Hindlimb muscle (tissue), 1 donor: ENCODE data around the gene HARS2. TPM values are rescaled to one million over a fixed set of nuclear protein-coding genes. Genes with fewer than 3 reads are reported as not detected.
"Not testable (repeated sequence)": the region's sequence is repeated elsewhere in the genome, so short reads cannot be mapped to it uniquely, and the experiment has no call there.

Source experiments
- DNase-seq: peaks from one replicate; pipeline ENCODE4 v3.0.0-alpha.2; 2013
- polyA plus RNA-seq: library from polyadenylated mRNA; unstranded; fragments of 120-200 nt; gene quantifications from one replicate; pipeline ENCODE4 v1.2.1, GENCODE V29; 2013; ENCODE audit not compliant: insufficient read length

HARS2 gene, protein sequence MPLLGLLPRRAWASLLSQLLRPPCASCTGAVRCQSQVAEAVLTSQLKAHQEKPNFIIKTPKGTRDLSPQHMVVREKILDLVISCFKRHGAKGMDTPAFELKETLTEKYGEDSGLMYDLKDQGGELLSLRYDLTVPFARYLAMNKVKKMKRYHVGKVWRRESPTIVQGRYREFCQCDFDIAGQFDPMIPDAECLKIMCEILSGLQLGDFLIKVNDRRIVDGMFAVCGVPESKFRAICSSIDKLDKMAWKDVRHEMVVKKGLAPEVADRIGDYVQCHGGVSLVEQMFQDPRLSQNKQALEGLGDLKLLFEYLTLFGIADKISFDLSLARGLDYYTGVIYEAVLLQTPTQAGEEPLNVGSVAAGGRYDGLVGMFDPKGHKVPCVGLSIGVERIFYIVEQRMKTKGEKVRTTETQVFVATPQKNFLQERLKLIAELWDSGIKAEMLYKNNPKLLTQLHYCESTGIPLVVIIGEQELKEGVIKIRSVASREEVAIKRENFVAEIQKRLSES
- 24.7 TPM for polyA plus RNA-seq

DNA sequence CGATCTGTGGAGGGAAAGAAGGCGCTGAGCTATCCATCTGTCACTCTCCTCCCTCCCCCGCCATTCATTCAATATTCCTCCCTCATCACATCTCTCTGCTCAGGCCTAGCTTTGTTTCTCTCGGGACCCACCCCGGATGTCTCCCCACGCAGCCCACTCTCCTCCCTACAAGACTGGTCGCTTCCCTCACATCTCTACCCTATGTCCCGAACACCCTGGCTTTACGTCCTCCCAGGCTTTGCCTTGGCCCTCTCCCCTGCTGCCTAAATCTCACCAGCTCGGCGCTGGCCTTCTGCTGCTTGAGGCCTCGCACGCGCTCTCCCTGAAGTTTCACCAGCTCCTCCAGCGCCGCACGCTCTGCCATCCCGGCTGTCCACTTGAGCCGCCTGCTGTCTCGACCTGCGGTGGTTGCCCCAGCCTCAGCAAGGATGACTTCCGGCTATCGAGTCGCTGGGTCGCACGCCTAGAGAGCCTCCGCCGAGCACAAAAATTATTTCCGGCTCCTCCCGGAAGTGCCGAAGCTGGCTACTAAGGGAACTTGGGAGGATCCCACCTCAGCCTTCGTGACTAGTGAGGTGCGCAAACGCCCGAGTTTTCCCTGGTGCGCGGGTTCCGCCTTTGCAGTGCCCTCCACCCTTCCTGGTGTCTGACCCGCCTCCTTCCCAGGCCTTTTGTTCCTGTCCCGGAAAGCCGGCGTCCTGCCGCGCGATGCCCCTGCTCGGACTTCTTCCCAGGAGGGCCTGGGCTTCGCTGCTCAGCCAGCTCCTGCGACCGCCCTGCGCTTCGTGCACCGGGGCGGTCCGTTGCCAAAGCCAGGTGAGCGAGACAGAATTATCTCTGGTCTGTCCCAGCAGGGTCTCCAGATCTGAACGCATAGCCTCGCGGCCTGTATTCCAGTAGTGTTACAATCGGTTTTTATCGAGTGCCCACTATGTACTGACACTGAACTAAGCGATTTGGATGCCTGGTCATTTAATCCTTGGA is at the start of gene HARS2, which contains the start of gene HARS1:
TSS of gene HARS2 (plus strand) at position 515 of the 984 bp plus-strand sequence. CDS start at position 709, 194 bp downstream.
TSS of gene HARS1 (minus strand) at position 430 of the 984 bp plus-strand sequence. CDS start at position 364, 66 bp downstream.
- DNase-seq, result peak; percentile 90

DNA sequence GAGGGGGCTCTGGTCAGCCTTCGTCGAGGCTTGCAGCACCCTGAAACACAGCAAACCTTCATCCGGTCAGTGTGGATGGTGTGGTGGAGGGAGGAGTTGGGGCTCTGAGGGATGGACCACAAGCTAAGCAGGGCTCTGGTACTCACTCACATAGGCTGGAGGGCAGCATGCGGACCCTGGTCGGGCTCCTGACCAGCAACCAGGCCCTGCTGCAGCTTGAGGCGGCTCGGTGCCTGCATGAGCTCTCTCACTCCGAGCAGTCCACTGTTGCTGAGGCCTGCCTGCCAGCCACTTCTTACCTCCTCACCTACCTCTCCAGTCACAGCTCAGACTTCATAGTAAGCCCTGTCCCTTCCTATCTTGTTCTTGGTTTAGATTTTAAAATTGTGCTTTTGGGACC is 49.5 kb upstream of the HARS2 start:
- DNase-seq, result no peak

DNA sequence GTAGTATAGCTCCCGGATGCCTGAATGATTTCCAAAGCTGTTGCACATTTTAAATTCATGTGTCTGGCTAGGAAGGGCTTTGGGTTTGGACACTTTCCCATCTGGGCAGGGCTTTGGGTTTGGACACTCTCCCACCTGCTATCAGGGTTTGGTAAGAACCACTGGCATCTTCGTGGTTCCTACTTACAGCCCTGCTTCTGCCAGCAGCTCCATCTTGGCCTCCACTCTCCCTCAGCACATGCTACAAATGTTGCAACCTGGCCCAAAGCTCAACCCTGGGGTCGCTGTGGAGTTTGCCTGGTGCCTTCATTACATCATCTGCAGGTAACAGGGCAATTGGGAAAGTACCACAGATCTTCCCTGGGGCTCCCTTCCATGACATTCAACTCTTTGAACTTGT is 48.5 kb upstream of the HARS2 start:
- no peak for DNase-seq

GRCh38 chr5:140647042-140647419 is 44.2 kb upstream of the HARS2 start:
- DNase-seq, result no peak

GRCh38 chr5:140658870-140659269 is 32.4 kb upstream of the HARS2 start:
- no peak for DNase-seq

DNA sequence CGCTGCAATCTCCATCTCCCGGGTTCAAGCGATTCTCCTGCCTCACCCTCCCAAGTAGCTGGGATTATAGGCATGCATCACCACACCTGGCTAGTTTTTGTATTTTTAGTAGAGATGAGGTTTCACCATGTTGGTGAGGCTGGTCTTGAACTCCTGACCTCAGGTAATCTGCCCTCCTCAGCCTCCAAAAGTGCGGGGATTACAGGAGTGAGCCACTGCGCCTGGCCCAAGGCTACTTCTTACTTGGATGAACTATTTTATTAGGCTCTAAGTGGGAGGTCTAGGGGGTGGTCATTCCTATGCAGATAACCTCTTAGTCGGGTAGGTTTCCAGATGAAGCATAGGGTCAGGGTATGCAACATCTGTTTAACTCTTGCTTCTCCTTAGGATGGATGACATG is 30.9 kb upstream of the HARS2 start:
- DNase-seq, result not testable (repeated sequence)

- no peak for DNase-seq
Observed at GRCh38 chr5:140664030-140664358, 27.3 kb upstream of the HARS2 start.

DNA sequence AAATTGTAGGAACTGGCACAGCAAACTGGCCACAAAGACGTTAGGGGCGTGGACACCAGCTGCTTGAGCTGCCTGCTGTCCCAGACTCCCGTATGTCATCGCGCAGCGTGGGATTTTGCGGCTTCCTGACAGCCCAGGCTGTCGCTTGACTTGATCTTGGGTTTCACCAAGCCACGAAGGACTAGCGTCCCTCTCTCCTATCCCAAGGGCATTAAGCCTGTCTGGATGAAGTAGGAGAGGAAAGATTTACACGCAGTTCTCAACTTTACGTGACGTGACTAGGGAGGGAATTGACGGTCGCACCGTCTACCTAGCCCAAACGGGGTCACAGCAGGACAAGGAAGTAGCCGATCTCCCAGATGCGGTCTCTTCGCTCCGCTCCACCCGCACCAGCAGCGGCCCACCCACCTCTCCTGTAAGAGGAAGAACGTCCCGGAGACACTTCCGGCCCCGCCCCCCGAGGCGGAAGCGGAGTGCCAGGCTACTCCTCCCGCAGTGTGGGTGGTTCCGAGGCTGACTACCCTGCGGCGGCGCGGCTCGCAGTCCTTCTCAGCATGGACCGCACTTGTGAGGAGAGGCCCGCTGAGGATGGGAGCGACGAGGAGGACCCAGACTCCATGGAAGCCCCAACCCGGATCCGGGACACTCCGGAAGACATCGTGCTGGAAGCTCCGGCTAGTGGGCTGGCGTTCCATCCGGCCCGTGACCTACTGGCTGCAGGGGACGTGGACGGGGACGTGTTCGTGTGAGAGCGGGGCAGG is 26.7 kb upstream of the HARS2 start, which contains the start of gene WDR55:
TSS of gene WDR55 (plus strand) at position 546 of the 761 bp plus-strand sequence. CDS start at position 555, 9 bp downstream.
- peak; percentile 94 for DNase-seq

- not testable (repeated sequence) for DNase-seq
Observed at GRCh38 chr5:140671035-140671434, 20.2 kb upstream of the HARS2 start.

DNA sequence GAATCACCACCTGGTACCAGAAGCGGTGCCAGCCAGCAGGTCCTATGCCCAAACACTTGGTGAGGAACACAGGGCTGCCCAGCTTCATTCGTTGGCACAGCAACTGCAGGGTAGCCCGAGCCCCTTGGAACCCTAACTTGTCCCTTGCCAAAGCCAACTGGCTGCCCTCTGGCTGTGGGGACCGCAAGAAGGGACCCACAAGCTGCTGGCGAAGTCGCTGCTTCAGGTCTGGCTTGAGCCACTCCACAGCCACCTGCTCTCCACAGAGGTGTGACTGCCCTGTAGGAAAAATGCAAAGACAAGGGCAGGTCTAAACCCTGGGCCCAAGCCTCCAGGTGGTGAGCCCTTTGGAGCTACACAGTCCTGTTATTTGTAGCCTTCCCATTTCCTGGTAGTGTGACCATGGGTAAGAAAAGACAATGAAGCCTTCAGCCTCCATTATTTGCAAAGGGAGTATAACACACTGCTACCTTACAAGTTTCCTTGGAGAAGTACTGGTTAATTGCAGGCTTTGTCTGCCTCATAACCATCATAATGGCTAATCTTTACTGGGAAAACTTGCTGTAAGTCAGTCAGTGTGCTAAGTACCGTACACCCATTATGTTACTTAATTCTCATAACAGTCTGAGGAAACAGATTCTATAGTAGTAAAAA is 19.7 kb upstream of the HARS2 start:
- no peak for DNase-seq

DNA sequence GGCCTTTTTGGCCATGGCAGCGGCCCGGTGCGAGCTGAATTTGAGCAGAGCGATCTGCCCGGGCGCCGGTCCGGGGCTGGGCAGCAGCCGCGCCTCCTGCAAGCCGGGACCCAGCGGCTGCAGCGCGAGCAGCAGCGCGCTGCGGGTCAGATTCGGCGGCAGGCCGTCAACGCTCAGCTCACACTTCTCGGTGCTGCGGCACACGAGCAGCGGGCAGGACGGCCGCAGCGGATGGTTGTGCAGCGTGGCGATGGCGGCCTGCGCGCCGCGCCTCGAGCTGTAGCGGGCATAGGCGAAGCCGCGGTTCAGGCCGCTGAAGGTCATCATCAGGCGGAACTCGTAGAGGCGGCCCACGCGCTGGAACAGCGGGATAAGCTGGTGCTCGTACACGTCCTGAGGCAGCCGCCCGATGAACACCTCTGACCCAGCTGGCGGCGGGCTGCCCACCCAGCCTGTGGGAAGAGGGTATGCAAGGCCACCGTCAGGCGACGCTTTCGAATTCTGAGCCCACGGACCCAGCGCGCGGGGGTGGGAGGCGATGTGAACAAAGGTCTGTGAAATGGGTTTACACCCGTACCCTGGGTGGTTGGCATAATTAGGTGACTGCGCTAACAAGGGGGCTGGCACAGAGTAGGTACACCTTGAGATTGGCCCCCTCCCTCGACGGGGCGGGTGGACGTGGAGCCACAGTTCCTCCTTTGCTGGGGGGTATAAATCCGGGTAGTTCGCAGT is 18.6 kb upstream of the HARS2 start:
- DNase-seq, result no peak

DNA sequence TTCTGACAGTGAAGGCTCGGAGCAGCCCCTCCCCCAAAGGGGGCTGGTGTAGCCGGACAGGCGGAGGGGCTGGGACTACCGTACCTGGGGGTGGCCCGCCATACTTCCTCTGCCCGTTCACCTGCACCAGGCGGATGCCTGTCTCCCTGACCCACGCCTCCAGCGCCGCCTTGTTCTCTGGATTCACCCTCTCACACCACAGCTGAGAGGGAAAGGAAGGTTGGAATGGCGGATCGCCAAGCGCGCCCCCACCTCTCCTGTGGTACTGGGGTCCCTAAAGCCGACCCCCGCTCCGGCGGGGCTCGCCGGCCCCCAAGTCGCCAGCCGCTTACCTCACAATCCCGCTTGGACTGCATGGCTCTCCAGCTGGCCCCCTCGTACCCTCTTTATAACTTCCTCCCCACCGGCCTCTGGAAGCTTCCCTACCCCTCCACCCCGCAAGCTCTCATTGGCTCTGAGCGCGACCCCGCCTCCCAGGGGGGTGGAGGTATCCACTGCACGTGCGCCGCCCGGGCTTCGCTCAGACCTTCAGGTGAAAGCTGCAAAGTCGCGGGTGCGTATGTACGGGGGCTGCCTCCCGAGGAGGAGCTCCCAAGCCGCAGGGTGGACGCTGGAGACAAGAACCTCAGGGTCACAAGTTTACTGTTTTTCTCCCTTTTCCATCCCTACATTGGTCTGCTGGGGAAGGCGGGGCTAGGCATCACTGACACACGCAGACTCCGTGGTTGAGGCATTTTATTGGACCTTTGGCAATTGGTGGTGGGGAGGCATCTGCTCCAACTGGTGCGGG is 17.9 kb upstream of the HARS2 start, which contains the start of gene DND1:
TSS of gene DND1 (minus strand) at position 390 of the 790 bp plus-strand sequence. CDS start at position 356, 34 bp downstream.
- no peak for DNase-seq

GRCh38 chr5:140674211-140674610 is 17.0 kb upstream of the HARS2 start:
- DNase-seq, result no peak

- no peak for DNase-seq
Observed at GRCh38 chr5:140674629-140675028, 16.6 kb upstream of the HARS2 start.

- DNase-seq, result no peak
Observed at GRCh38 chr5:140677947-140678346, 13.3 kb upstream of the HARS2 start.

DNA sequence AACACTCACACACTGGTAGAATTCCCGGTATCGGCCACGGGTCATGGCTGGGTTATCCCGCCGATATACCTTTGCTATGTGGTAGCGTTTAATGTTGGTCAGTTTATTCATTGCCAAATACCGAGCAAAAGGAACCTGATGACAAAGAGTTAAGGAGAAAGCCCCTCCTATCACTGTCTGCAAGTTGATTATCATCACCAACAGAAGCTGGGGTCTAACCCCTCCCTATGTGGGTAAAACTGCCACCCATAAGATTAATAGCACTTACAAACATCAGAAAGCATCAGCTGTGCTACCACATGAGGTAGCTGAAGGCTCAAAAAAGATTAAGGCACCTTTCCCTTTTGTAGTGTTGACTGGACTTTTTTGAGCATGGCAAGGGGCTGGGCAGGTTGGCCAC is 12.3 kb upstream of the HARS2 start:
- DNase-seq, result no peak

DNA sequence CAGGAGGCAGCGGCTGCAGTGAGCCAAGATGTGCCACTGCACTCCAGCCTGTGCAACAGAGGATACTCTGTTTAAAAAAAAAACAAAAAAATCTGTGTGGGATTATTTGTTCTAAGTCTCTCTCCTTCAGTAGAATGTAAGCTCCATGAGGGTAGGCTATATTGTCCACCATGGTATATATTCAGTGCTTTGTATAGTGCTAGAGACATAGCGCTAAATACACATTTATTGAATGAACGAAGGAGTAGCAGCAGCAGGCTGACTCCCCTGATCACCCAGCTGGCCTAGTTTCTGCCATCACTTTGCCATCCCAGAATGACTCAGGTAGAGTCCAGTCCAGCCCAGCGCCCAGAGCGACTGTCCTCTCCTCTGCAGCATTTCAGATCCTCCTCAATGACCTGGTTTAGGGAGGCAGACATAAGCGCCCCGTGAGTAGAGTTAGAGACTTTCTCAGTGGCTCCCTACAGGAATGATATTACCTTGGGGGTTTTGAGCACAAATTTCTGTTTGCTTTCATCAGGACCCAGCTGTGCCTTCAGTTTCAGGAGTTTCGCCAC is 801 bp upstream of the HARS2 start:
- no peak for DNase-seq

- no peak for DNase-seq
Observed at GRCh38 chr5:140694276-140694675, 3.0 kb downstream of the HARS2 start.

GRCh38 chr5:140696891-140697492 is 5.7 kb downstream of the HARS2 start:
- no peak for DNase-seq
